ENCODE data around the gene CCHCR1. TPM values are rescaled to one million over a fixed set of nuclear protein-coding genes. Genes with fewer than 3 reads are reported as not detected.
"Not testable (repeated sequence)": the region's sequence is repeated elsewhere in the genome, so short reads cannot be mapped to it uniquely, and the experiment has no call there.

The CCHCR1 gene
- polyA plus RNA-seq (2012; ENCODE audit: low read depth, missing spikeins): 28.3 TPM

GRCh38 chr6:31157513-31158139 is at the start of gene CCHCR1:
TSS of gene CCHCR1 (minus strand) at chr6:31157802. CDS start at chr6:31157600, 202 bp downstream.
- FAIRE-seq: no peak
- DNase-seq (ENCODE audit: insufficient read length, low spot score): no peak
- TF ChIP-seq POU2F2 (IDR thresholded peaks at IDR 0.05; ENCODE audit: low read depth, low read length) (no peak), POLR2AphosphoS5 (IDR thresholded peaks at IDR 0.05; ENCODE audit: low read depth, low read length) (no peak), TAF1 (IDR thresholded peaks at IDR 0.05; ENCODE audit: low read depth, low read length) (no peak), SPI1 (IDR thresholded peaks at IDR 0.05; ENCODE audit: low read depth, low read length) (no peak), PAX5 (IDR thresholded peaks at IDR 0.05; ENCODE audit: insufficient read depth, low read length, severe bottlenecking) (no peak), POLR2A (IDR thresholded peaks at IDR 0.05; ENCODE audit: low read depth, low read length) (no peak)

- DNase-seq (ENCODE audit: insufficient read length, low spot score) (no peak), FAIRE-seq (no peak)
- TF ChIP-seq POLR2AphosphoS5 (IDR thresholded peaks at IDR 0.05; ENCODE audit: low read depth, low read length): no peak
- no peak for TF ChIP-seq PAX5 (IDR thresholded peaks at IDR 0.05; ENCODE audit: insufficient read depth, low read length, severe bottlenecking)
- no peak for TF ChIP-seq TAF1 (IDR thresholded peaks at IDR 0.05; ENCODE audit: low read depth, low read length)
- no peak for TF ChIP-seq POU2F2 (IDR thresholded peaks at IDR 0.05; ENCODE audit: low read depth, low read length)
- no peak for TF ChIP-seq POLR2A (IDR thresholded peaks at IDR 0.05; ENCODE audit: low read depth, low read length)
- no peak for TF ChIP-seq SPI1 (IDR thresholded peaks at IDR 0.05; ENCODE audit: low read depth, low read length)
Measured at GRCh38 chr6:31205638-31206037, 48.0 kb upstream of the CCHCR1 start.

GRCh38 chr6:31204751-31205145 is 47.1 kb upstream of the CCHCR1 start:
- TF ChIP-seq TAF1 (IDR thresholded peaks at IDR 0.05; ENCODE audit: low read depth, low read length) (no peak), SPI1 (IDR thresholded peaks at IDR 0.05; ENCODE audit: low read depth, low read length) (no peak), PAX5 (IDR thresholded peaks at IDR 0.05; ENCODE audit: insufficient read depth, low read length, severe bottlenecking) (no peak), POU2F2 (IDR thresholded peaks at IDR 0.05; ENCODE audit: low read depth, low read length) (no peak), POLR2A (IDR thresholded peaks at IDR 0.05; ENCODE audit: low read depth, low read length) (no peak), POLR2AphosphoS5 (IDR thresholded peaks at IDR 0.05; ENCODE audit: low read depth, low read length) (no peak)
- FAIRE-seq: peak; percentile 40

GRCh38 chr6:31203345-31203979 is 45.9 kb upstream of the CCHCR1 start:
- DNase-seq (ENCODE audit: insufficient read length, low spot score) (no peak), FAIRE-seq (peak; percentile 83)
- no peak for TF ChIP-seq PAX5 (IDR thresholded peaks at IDR 0.05; ENCODE audit: insufficient read depth, low read length, severe bottlenecking)
- no peak for TF ChIP-seq POLR2A (IDR thresholded peaks at IDR 0.05; ENCODE audit: low read depth, low read length)
- TF ChIP-seq POLR2AphosphoS5 (IDR thresholded peaks at IDR 0.05; ENCODE audit: low read depth, low read length): 0 out of 2 replicates have a peak, but pooled peaks have one; percentile 29
- no peak for TF ChIP-seq TAF1 (IDR thresholded peaks at IDR 0.05; ENCODE audit: low read depth, low read length)
- no peak for TF ChIP-seq SPI1 (IDR thresholded peaks at IDR 0.05; ENCODE audit: low read depth, low read length)
- peak; percentile 63; the same call in 1 of the 2 replicates for TF ChIP-seq POU2F2 (IDR thresholded peaks at IDR 0.05; ENCODE audit: low read depth, low read length)

More at GRCh38 chr6:31204751-31205145, 47.1 kb upstream of the CCHCR1 start:
- no peak for DNase-seq (ENCODE audit: insufficient read length, low spot score)

- TF ChIP-seq POLR2AphosphoS5 (IDR thresholded peaks at IDR 0.05; ENCODE audit: low read depth, low read length) (no peak), TAF1 (IDR thresholded peaks at IDR 0.05; ENCODE audit: low read depth, low read length) (no peak), PAX5 (IDR thresholded peaks at IDR 0.05; ENCODE audit: insufficient read depth, low read length, severe bottlenecking) (no peak), POLR2A (IDR thresholded peaks at IDR 0.05; ENCODE audit: low read depth, low read length) (no peak)
- DNase-seq (ENCODE audit: insufficient read length, low spot score) (no peak), FAIRE-seq (peak; percentile 20)
Measured at GRCh38 chr6:31202259-31203166, 44.9 kb upstream of the CCHCR1 start.

DNA sequence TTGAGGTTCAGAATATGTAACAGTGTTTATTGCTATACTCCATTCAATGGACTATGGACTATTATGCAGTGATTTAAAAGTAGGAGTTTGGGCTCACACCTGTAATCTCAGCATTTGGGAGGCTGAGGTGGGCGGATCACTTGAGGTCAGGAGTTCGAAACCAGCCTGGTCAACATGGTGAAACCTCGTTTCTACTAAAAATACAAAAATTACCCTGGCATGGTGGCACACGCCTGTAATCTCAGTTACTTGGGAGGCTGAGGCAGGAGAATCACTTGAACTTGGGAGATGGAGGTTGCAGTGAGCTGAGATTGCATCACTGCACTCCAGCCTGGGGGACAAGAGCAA is 41.5 kb upstream of the CCHCR1 start:
- not testable (repeated sequence) for DNase-seq (ENCODE audit: insufficient read length, low spot score); FAIRE-seq

DNA sequence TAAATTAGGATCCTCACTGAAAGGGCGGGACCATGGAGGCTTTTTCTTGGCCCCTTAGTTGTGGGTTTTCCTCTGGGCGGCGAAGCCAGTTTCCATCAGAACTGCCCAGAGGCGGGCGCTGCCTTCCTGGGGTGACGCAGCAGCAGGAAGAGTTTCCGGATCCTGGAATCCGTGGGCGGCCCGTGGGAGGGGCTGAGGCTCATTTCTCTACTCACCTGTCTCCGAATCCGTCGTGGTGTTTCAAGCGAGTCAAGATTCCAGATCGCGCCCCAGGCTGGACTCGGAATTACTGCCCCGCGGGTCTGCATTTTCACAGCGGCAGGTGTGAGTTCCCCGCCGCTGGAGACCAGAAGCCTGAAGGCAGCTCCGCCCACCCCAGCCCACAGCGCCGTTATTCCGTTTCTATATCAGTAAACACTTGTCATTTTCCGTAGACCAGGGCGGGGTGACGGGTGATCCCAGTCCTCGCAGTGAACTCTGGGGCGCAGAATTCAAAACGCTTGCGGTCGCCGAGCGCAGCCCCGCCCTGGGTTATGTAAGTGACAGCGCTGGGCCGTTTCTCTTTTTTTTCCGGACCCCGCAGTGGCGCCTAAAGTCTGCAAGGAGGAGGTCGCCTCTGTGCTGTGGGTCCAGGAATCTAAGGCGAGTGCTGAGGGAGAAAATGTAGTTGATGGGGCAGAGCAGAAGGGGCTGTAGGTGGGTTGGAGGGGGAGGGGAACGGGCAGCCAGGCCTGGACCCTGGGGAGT is 40.1 kb upstream of the CCHCR1 start:
- DNase-seq (ENCODE audit: insufficient read length, low spot score) (no peak), FAIRE-seq (peak; percentile 89)
- peak; percentile 63; the same call in 1 of the 2 replicates for TF ChIP-seq TAF1 (IDR thresholded peaks at IDR 0.05; ENCODE audit: low read depth, low read length)
- TF ChIP-seq POLR2AphosphoS5 (IDR thresholded peaks at IDR 0.05; ENCODE audit: low read depth, low read length): 0 out of 2 replicates have a peak, but pooled peaks have one; percentile 58
- TF ChIP-seq PAX5 (IDR thresholded peaks at IDR 0.05; ENCODE audit: insufficient read depth, low read length, severe bottlenecking): no peak
- TF ChIP-seq SPI1 (IDR thresholded peaks at IDR 0.05; ENCODE audit: low read depth, low read length): peak; percentile 45; the same call in 1 of the 2 replicates
- peak; percentile 37; the same call in 1 of the 2 replicates for TF ChIP-seq POU2F2 (IDR thresholded peaks at IDR 0.05; ENCODE audit: low read depth, low read length)
- peak; percentile 69 for TF ChIP-seq POLR2A (IDR thresholded peaks at IDR 0.05; ENCODE audit: low read depth, low read length)

GRCh38 chr6:31196251-31197022 is 38.8 kb upstream of the CCHCR1 start:
- not testable (repeated sequence) for DNase-seq (ENCODE audit: insufficient read length, low spot score); FAIRE-seq

- not testable (repeated sequence) for DNase-seq (ENCODE audit: insufficient read length, low spot score); FAIRE-seq
Measured at GRCh38 chr6:31195308-31195979, 37.8 kb upstream of the CCHCR1 start.
